GM21717 (cell line): ENCODE results near the gene GJA5.

Experiments used
- ATAC-seq: cut with Tn5 transposase; IDR thresholded peaks from one replicate; pipeline ENCODE4 v1.9.1; 2021; ENCODE audit warnings: mild to moderate bottlenecking, moderate library complexity; ENCODE audit not compliant: unreplicated experiment

The GJA5 gene

GRCh38 chr1:147760481-147761260 is at the start of gene GJA5:
GJA5 (minus strand) TSS chr1:147760602; CDS start chr1:147759238, 1,364 bp downstream.
- no peak for ATAC-seq

- ATAC-seq = no peak
Observed at GRCh38 chr1:147809236-147809635, 48.8 kb upstream of the GJA5 start.

- ATAC-seq = no peak
Observed at GRCh38 chr1:147808025-147808424, 47.6 kb upstream of the GJA5 start.

- no peak for ATAC-seq
Observed at GRCh38 chr1:147807405-147807804, 47.0 kb upstream of the GJA5 start.

- ATAC-seq = no peak
Observed at GRCh38 chr1:147804942-147805723, 44.7 kb upstream of the GJA5 start.

GRCh38 chr1:147800804-147801203 is 40.4 kb upstream of the GJA5 start:
- no peak for ATAC-seq

GRCh38 chr1:147798731-147799130 is 38.3 kb upstream of the GJA5 start:
- ATAC-seq = no peak

- ATAC-seq = no peak
Observed at GRCh38 chr1:147794570-147794969, 34.2 kb upstream of the GJA5 start.

GRCh38 chr1:147791876-147792275 is 31.5 kb upstream of the GJA5 start:
- no peak for ATAC-seq

- no peak for ATAC-seq
Observed at GRCh38 chr1:147787765-147788164, 27.4 kb upstream of the GJA5 start.

- no peak for ATAC-seq
Observed at GRCh38 chr1:147786536-147786935, 26.1 kb upstream of the GJA5 start.

GRCh38 chr1:147785794-147786506 is 25.5 kb upstream of the GJA5 start:
- no peak for ATAC-seq

- no peak for ATAC-seq
Observed at GRCh38 chr1:147784941-147785340, 24.5 kb upstream of the GJA5 start.

- ATAC-seq = no peak
Observed at GRCh38 chr1:147781056-147781471, 20.7 kb upstream of the GJA5 start.

GRCh38 chr1:147777694-147778093 is 17.3 kb upstream of the GJA5 start:
- no peak for ATAC-seq

- no peak for ATAC-seq
Observed at GRCh38 chr1:147773215-147773715, 12.9 kb upstream of the GJA5 start.

- ATAC-seq = no peak
Observed at GRCh38 chr1:147772570-147772969, 12.2 kb upstream of the GJA5 start.

GRCh38 chr1:147771226-147772125 is 11.1 kb upstream of the GJA5 start:
- ATAC-seq = no peak

- ATAC-seq = no peak
Observed at GRCh38 chr1:147769106-147769505, 8.7 kb upstream of the GJA5 start.

GRCh38 chr1:147768582-147768981 is 8.2 kb upstream of the GJA5 start:
- no peak for ATAC-seq
